ENCODE data around the gene FLT3.

Gene FLT3

DNA sequence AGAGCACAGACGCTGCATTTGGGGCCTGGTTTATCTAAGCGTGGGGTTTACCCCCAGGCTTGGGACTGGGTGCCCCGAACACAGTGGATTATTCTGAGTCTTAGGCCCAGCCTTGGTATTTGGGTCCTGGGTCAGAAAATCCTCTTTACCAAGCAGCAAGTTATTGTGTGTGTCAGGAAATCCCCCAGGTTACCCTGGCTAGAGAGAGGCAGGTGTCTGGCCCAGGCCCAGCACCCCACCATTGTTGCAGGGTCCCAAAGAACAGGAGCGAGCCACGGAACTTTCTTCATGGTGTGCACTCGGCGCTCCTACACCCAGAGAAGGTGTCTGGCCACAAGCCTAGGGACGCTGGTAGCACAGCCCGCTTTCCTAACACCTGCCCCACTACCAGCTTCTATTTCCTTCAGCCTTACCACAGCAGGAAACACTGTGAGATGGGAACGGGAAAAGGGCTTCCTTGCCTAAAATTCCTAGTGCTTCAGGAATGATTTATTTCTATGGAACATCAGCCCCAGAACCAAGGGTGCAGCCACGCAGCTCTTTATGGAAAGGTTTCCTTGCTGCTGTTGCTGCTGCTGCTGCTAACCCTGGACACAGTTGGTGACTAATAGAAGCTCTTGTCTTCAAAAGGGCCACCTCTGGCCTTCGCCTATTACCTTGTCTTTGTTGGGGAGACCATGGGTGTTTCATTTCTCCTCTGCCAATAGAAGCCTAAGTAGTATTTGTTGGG lies 123.8 kb downstream of the FLT3 start:
- Mint-ChIP-seq H3K36me3 (ENCODE audit: low read depth) (no peaks in the 10 kb centered on the region), H3K27me3 (ENCODE audit: low read depth, poor library complexity) (peaks cover 41% of the 10 kb centered on the region), H3K9me3 (no peaks in the 10 kb centered on the region), H3K27ac (peak overlapping the region; percentile 92), H3K4me3 (peak overlapping the region; percentile 92), H3K4me1 (peaks cover 89% of the 10 kb centered on the region)
- no peak for DNase-seq
- no peak for TF ChIP-seq CTCF (IDR thresholded peaks at IDR 0.05)

DNA sequence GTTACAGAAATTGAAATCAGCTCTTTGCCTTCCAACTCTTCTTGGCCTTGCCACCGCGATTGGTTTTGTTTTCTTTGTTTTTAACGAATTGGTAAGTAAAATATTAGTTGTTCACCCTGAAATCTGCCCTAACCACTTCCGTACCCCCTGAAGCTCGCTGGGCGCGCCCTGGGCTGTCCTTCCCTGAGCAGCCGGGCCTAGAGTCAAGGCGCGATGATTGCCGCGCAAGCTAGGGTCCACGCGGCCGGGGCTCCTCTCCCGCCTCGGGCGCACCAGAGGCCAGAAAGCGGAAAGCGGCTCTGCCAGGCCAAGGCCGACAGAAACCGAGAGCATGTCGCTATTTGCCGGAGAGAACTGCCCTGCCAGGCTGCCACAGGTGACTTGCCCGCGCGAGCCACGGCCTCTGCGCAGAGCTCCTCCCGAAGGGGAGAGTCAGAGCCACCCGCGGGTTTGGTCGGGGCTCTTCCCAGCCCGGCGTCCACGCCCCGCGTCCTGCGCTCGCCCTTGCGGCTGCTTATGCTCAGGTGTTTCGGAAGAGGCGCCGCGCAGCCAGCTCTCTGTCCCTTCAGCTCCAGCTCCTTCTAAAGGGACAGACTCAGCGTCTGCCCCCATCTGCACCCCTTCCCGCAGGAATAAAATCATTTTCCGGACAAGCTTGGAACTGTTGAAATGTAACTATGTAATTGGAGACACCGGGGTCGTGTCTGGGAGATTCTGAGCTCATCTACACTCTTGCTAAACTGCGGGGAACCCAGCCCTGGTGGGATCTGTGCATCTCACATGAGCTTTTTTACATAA lies 124.6 kb downstream of the FLT3 start:
- peaks cover 34% of the 10 kb centered on the region for H3K27me3 Mint-ChIP-seq (ENCODE audit: low read depth, poor library complexity)
- peaks cover 93% of the 10 kb centered on the region for H3K4me1 Mint-ChIP-seq
- H3K4me3 Mint-ChIP-seq = peak overlapping the region; percentile 92

GRCh38 chr13:27973961-27974662 lies 126.3 kb downstream of the FLT3 start:
- Mint-ChIP-seq H3K9me3 (no peaks in the 10 kb centered on the region), H3K27ac (no peak overlapping the region), H3K27me3 (ENCODE audit: low read depth, poor library complexity) (peaks cover 22% of the 10 kb centered on the region), H3K36me3 (ENCODE audit: low read depth) (no peaks in the 10 kb centered on the region), H3K4me3 (no peak overlapping the region), H3K4me1 (peaks cover 92% of the 10 kb centered on the region)
- TF ChIP-seq CTCF (IDR thresholded peaks at IDR 0.05) = no peak
- no peak for DNase-seq

More for the DNA sequence above, 124.6 kb downstream of the FLT3 start:
- no peak for TF ChIP-seq CTCF (IDR thresholded peaks at IDR 0.05)
- DNase-seq = peak; percentile 50
- Mint-ChIP-seq H3K27ac (peak overlapping the region; percentile 95), H3K36me3 (ENCODE audit: low read depth) (no peaks in the 10 kb centered on the region), H3K9me3 (no peaks in the 10 kb centered on the region)

DNA sequence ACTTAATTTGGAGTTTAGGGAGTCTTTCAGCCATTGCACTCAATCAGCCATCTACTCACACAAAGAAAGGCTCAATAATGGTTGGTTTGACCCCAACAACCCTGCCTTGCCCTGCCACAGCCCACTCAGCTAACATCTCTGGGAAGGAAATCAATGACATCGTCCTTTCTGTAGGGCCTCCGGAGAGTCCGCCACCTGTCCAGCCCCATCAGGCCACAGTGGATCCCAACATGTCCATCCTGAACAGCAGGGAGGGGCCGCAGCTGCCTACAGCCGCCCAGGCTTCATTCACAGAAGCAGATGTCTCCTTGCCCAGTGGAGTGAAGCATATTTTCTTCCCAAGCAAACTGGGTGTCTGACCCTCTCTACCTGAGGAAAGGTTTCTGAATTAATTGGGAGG lies 127.1 kb downstream of the FLT3 start:
- H3K36me3 Mint-ChIP-seq (ENCODE audit: low read depth) = no peaks in the 10 kb centered on the region
- no peaks in the 10 kb centered on the region for H3K9me3 Mint-ChIP-seq
- H3K4me1 Mint-ChIP-seq = peaks cover 85% of the 10 kb centered on the region
- H3K27me3 Mint-ChIP-seq (ENCODE audit: low read depth, poor library complexity) = peaks cover 19% of the 10 kb centered on the region
- H3K27ac Mint-ChIP-seq = peak overlapping the region; percentile 89
- no peak overlapping the region for H3K4me3 Mint-ChIP-seq
- no peak for DNase-seq
- TF ChIP-seq CTCF (IDR thresholded peaks at IDR 0.05) = no peak

- Mint-ChIP-seq H3K36me3 (ENCODE audit: low read depth) (no peaks in the 10 kb centered on the region), H3K9me3 (no peaks in the 10 kb centered on the region), H3K4me3 (no peak overlapping the region), H3K4me1 (peaks cover 87% of the 10 kb centered on the region), H3K27ac (no peak overlapping the region), H3K27me3 (ENCODE audit: low read depth, poor library complexity) (peaks cover 16% of the 10 kb centered on the region)
- TF ChIP-seq CTCF (IDR thresholded peaks at IDR 0.05) = no peak
- DNase-seq = no peak
These were observed 127.9 kb downstream of the FLT3 start for GRCh38 chr13:27972478-27972820.

Data from nephron progenitor cell (in vitro differentiated cells).